Activated T-helper 1 cell treated with anti-CD3 and anti-CD28 coated beads, Interleukin-12 subunit alpha, Interleukin-12 subunit beta, Interleukin-2, Interleukin-4 antibody, amounts not matched to agents 30 ng/mL and 10 ng/mL and 1 ng/mL, durations not matched to agents 14 hours and 24 hours and 36 hours (primary cell): Measurements from ENCODE around the gene TRMT112. TPM values are rescaled to one million over a fixed set of nuclear protein-coding genes. Genes with fewer than 3 reads are reported as not detected.
A peak's percentile ranks its signal among the peaks of the same experiment; 100 is the strongest.
"Not testable (repeated sequence)": the region's sequence is repeated elsewhere in the genome, so short reads cannot be mapped to it uniquely, and the experiment has no call there.

Experiments
- DNase-seq: peaks from one replicate; pipeline ENCODE4 v3.0.0; 2021; ENCODE audit warnings: low spot score
- H3K27ac Mint-ChIP-seq: one replicate; pipeline ENCODE4 v1.8.0; 2021; ENCODE audit warnings: mild to moderate bottlenecking, mixed read lengths
- H3K27me3 Mint-ChIP-seq: one replicate; pipeline ENCODE4 v1.8.0; 2022; ENCODE audit warnings: mild to moderate bottlenecking, moderate library complexity, mixed read lengths; ENCODE audit not compliant: insufficient read depth
- H3K36me3 Mint-ChIP-seq: one replicate; pipeline ENCODE4 v1.8.0; 2021; ENCODE audit warnings: low read depth, mixed read lengths
- H3K4me1 Mint-ChIP-seq: one replicate; pipeline ENCODE4 v1.8.0; 2021; ENCODE audit warnings: low read depth, mixed read lengths
- H3K4me3 Mint-ChIP-seq: one replicate; pipeline ENCODE4 v1.8.0; 2021; ENCODE audit warnings: mild to moderate bottlenecking, moderate library complexity, mixed read lengths
- H3K9me3 Mint-ChIP-seq: one replicate; pipeline ENCODE4 v1.8.0; 2021; ENCODE audit warnings: mixed read lengths
- intact Hi-C: fragments of 100-400 bp; cut with micrococcal nuclease; formaldehyde crosslinking; loops from one replicate; pipeline ENCODE4 v1.15.1; 2024
- total RNA-seq: library from RNA; stranded (reverse); gene quantifications from 2 replicates; pipeline ENCODE4 v1.2.3, GENCODE V29; 2022

Gene TRMT112
- total RNA-seq, 1 donor from 2014 or later: 307 TPM

- H3K36me3 Mint-ChIP-seq: peaks cover 10% of the 10 kb centered on the region
- no peaks in the 10 kb centered on the region for H3K9me3 Mint-ChIP-seq
- DNase-seq: no peak
- no peak overlapping the region for H3K4me3 Mint-ChIP-seq
- peak overlapping the region; percentile 76 for H3K27ac Mint-ChIP-seq
- H3K4me1 Mint-ChIP-seq: peaks cover 39% of the 10 kb centered on the region
- intact Hi-C loops: no loop called here
- no peaks in the 10 kb centered on the region for H3K27me3 Mint-ChIP-seq
Observed at GRCh38 chr11:64334764-64335735, 17.7 kb upstream of the TRMT112 start.

- Mint-ChIP-seq H3K9me3 (no peaks in the 10 kb centered on the region), H3K27ac (no peak overlapping the region), H3K36me3 (peaks cover 10% of the 10 kb centered on the region), H3K4me3 (no peak overlapping the region), H3K27me3 (no peaks in the 10 kb centered on the region), H3K4me1 (peaks cover 28% of the 10 kb centered on the region)
- intact Hi-C loops: no loop called here
- DNase-seq: no peak
Observed at GRCh38 chr11:64333556-64333955, 16.2 kb upstream of the TRMT112 start.

GRCh38 chr11:64331569-64332371 is 14.4 kb upstream of the TRMT112 start:
- H3K4me1 Mint-ChIP-seq: peaks cover 16% of the 10 kb centered on the region
- peak; percentile 66 for DNase-seq
- no peaks in the 10 kb centered on the region for H3K27me3 Mint-ChIP-seq
- H3K4me3 Mint-ChIP-seq: peak overlapping the region; percentile 4
- H3K36me3 Mint-ChIP-seq: peaks cover 8% of the 10 kb centered on the region
- H3K9me3 Mint-ChIP-seq: no peaks in the 10 kb centered on the region
- peak overlapping the region; percentile 85 for H3K27ac Mint-ChIP-seq
- intact Hi-C loops: loop anchor here (1.0 kb wide), 2 partner anchors 9 to 13 kb away; partner anchors contain the start of genes CCDC88B and PRDX5

- no peak overlapping the region for H3K27ac Mint-ChIP-seq
- peaks cover 16% of the 10 kb centered on the region for H3K4me1 Mint-ChIP-seq
- H3K4me3 Mint-ChIP-seq: no peak overlapping the region
- H3K9me3 Mint-ChIP-seq: no peaks in the 10 kb centered on the region
- no peak for DNase-seq
- no peaks in the 10 kb centered on the region for H3K27me3 Mint-ChIP-seq
- intact Hi-C loops: loop anchor here (1.0 kb wide), 2 partner anchors 9 to 13 kb away; partner anchors contain the start of genes CCDC88B and PRDX5
- H3K36me3 Mint-ChIP-seq: peaks cover 8% of the 10 kb centered on the region
Observed at GRCh38 chr11:64330888-64331287, 13.5 kb upstream of the TRMT112 start.

GRCh38 chr11:64327993-64328392 is 10.6 kb upstream of the TRMT112 start:
- intact Hi-C loops: no loop called here
- Mint-ChIP-seq H3K27ac (no peak overlapping the region), H3K4me3 (no peak overlapping the region), H3K9me3 (no peaks in the 10 kb centered on the region), H3K36me3 (no peaks in the 10 kb centered on the region), H3K4me1 (peaks cover 7% of the 10 kb centered on the region), H3K27me3 (no peaks in the 10 kb centered on the region)
- DNase-seq: no peak

GRCh38 chr11:64327375-64327774 is 10.0 kb upstream of the TRMT112 start:
- Mint-ChIP-seq H3K36me3 (no peaks in the 10 kb centered on the region), H3K4me3 (no peak overlapping the region), H3K27me3 (no peaks in the 10 kb centered on the region), H3K27ac (no peak overlapping the region), H3K4me1 (peaks cover 7% of the 10 kb centered on the region), H3K9me3 (no peaks in the 10 kb centered on the region)
- intact Hi-C loops: no loop called here
- DNase-seq: no peak

GRCh38 chr11:64324692-64325469 is 7.5 kb upstream of the TRMT112 start:
- no peaks in the 10 kb centered on the region for H3K9me3 Mint-ChIP-seq
- H3K36me3 Mint-ChIP-seq: peaks cover 10% of the 10 kb centered on the region
- no peak for DNase-seq
- H3K27ac Mint-ChIP-seq: no peak overlapping the region
- intact Hi-C loops: no loop called here
- H3K27me3 Mint-ChIP-seq: no peaks in the 10 kb centered on the region
- peaks cover 11% of the 10 kb centered on the region for H3K4me1 Mint-ChIP-seq
- no peak overlapping the region for H3K4me3 Mint-ChIP-seq

GRCh38 chr11:64323984-64324383 is 6.6 kb upstream of the TRMT112 start:
- Mint-ChIP-seq H3K36me3 (peaks cover 10% of the 10 kb centered on the region), H3K4me1 (peaks cover 20% of the 10 kb centered on the region)
- H3K27ac Mint-ChIP-seq, intact Hi-C loops, H3K27me3 Mint-ChIP-seq, H3K9me3 Mint-ChIP-seq, H3K4me3 Mint-ChIP-seq, DNase-seq: not testable (repeated sequence)

- Mint-ChIP-seq H3K36me3 (peaks cover 10% of the 10 kb centered on the region), H3K4me1 (peaks cover 22% of the 10 kb centered on the region), H3K27ac (no peak overlapping the region), H3K27me3 (no peaks in the 10 kb centered on the region), H3K4me3 (no peak overlapping the region), H3K9me3 (no peaks in the 10 kb centered on the region)
- DNase-seq: no peak
- intact Hi-C loops: no loop called here
Observed at GRCh38 chr11:64323373-64323772, 6.0 kb upstream of the TRMT112 start.

- no peak for DNase-seq
- H3K4me1 Mint-ChIP-seq: peaks cover 22% of the 10 kb centered on the region
- no peak overlapping the region for H3K27ac Mint-ChIP-seq
- no peaks in the 10 kb centered on the region for H3K9me3 Mint-ChIP-seq
- intact Hi-C loops: no loop called here
- no peaks in the 10 kb centered on the region for H3K27me3 Mint-ChIP-seq
- peaks cover 10% of the 10 kb centered on the region for H3K36me3 Mint-ChIP-seq
- no peak overlapping the region for H3K4me3 Mint-ChIP-seq
Observed at GRCh38 chr11:64322925-64323260, 5.5 kb upstream of the TRMT112 start.

GRCh38 chr11:64321533-64321932 is 4.2 kb upstream of the TRMT112 start:
- DNase-seq: no peak
- intact Hi-C loops: no loop called here
- peaks cover 30% of the 10 kb centered on the region for H3K4me1 Mint-ChIP-seq
- no peaks in the 10 kb centered on the region for H3K27me3 Mint-ChIP-seq
- H3K4me3 Mint-ChIP-seq: no peak overlapping the region
- H3K36me3 Mint-ChIP-seq: peaks cover 20% of the 10 kb centered on the region
- no peaks in the 10 kb centered on the region for H3K9me3 Mint-ChIP-seq
- no peak overlapping the region for H3K27ac Mint-ChIP-seq

GRCh38 chr11:64321026-64321425 is 3.7 kb upstream of the TRMT112 start:
- intact Hi-C loops: no loop called here
- no peak for DNase-seq
- peak overlapping the region; percentile 39 for H3K4me3 Mint-ChIP-seq
- peak overlapping the region; percentile 61 for H3K27ac Mint-ChIP-seq
- no peaks in the 10 kb centered on the region for H3K27me3 Mint-ChIP-seq
- peaks cover 22% of the 10 kb centered on the region for H3K36me3 Mint-ChIP-seq
- peaks cover 34% of the 10 kb centered on the region for H3K4me1 Mint-ChIP-seq
- no peaks in the 10 kb centered on the region for H3K9me3 Mint-ChIP-seq
